ENCODE results near the gene GALNT8. TPM values are rescaled to one million over a fixed set of nuclear protein-coding genes. Genes with fewer than 3 reads are reported as not detected.

GALNT8 gene
- total and polyA plus RNA-seq, 9 of the 15 experiments (the other 6 are each of a cell fraction or from before 2014, with no cell fraction given): 0.11 to 0.23 (median 0.21) TPM; not detected in 6

- Histone ChIP-seq H3K9ac (ENCODE audit: insufficient read depth in 1 of 2, low read depth in 2 of 2, low read length in 2 of 2) (no peak overlapping the region), H3K27me3 (ENCODE audit: control insufficient read depth in 2 of 2, insufficient read depth in 2 of 2, low read length in 2 of 2) (no peaks in the 10 kb centered on the region), H3K4me2 (ENCODE audit: insufficient read depth, low read length) (no peak overlapping the region), H3K79me2 (ENCODE audit: control insufficient read depth, insufficient read depth, low read length) (no peaks in the 10 kb centered on the region), H3K9me3 (replicated peaks; ENCODE audit: control insufficient read depth, insufficient read depth, low read depth, low read length) (no peaks in the 10 kb centered on the region), H3K27ac (ENCODE audit: extremely low read depth, low read depth, low read length) (no peak overlapping the region), H2AFZ (ENCODE audit: low read depth, low read length) (no peak overlapping the region), H3K36me3 (ENCODE audit: control insufficient read depth, insufficient read depth, low read length) (peaks cover 44% of the 10 kb centered on the region; the same call in 2 of the 3 replicates), H3K4me1 (replicated peaks in 1 of 2; ENCODE audit: control insufficient read depth in 2 of 2, insufficient read depth in 2 of 2, low read length in 2 of 2) (no peaks in the 10 kb centered on the region), H3K9me1 (ENCODE audit: control insufficient read depth, insufficient read depth, low read length) (no peaks in the 10 kb centered on the region), H4K20me1 (replicated peaks; ENCODE audit: control insufficient read depth, insufficient read depth, low read length) (no peaks in the 10 kb centered on the region), H3K4me3 (no peak overlapping the region)
- ATAC-seq (no peak), DNase-seq (ENCODE audit: extremely low read depth in 1 of 4, low spot score in 3 of 4) (no peak), FAIRE-seq (no peak)
- intact Hi-C loops (cut with micrococcal nuclease) (no loop called here), in situ Hi-C loops (cut with MboI) (no loop called here)
- WGBS (ENCODE audit: insufficient coverage, low coverage, missing lambda C conversion rate): 64% methylated on average over 3 of the region's 3 CpGs
- no TSS peak for BruUV-seq (replicated peaks)
- ChIA-PET CTCF (ENCODE audit: low intra/inter-chr PET ratio) (no interaction called here), POLR2A (no interaction called here)
- TF ChIP-seq POU5F1 (IDR thresholded peaks at IDR 0.05; ENCODE audit: borderline replicate concordance, low read depth, low read length, partially characterized antibody): no peak
- TF ChIP-seq EP300 (IDR thresholded peaks at IDR 0.05; ENCODE audit: low read length): no peak
- TF ChIP-seq TFE3 (CRISPR knock-in tag; IDR thresholded peaks at IDR 0.05): no peak
- no peak for TF ChIP-seq HNRNPH1 (optimal IDR thresholded peaks at IDR 0.05; ENCODE audit: low read depth, low read length)
- no peak for TF ChIP-seq NFIC (IDR thresholded peaks at IDR 0.05)
- no peak for TF ChIP-seq TAF7 (tag; IDR thresholded peaks at IDR 0.05)
- no peak for TF ChIP-seq TBL1XR1 (IDR thresholded peaks at IDR 0.05; ENCODE audit: low read length in 2 of 2)
- no peak for TF ChIP-seq SNRNP70 (optimal IDR thresholded peaks at IDR 0.05; ENCODE audit: low read depth, low read length)
- no peak for TF ChIP-seq MXD1 (CRISPR knock-in tag; IDR thresholded peaks at IDR 0.05; ENCODE audit: borderline replicate concordance, poor library complexity, severe bottlenecking)
- TF ChIP-seq CTCF (IDR thresholded peaks at IDR 0.05 in 2 of 3, conservative IDR thresholded peaks at IDR 0.05 in 1 of 3; ENCODE audit: insufficient read depth in 2 of 3, low read depth in 1 of 3, low read length in 3 of 3): no peak
- no peak for TF ChIP-seq PBX2 (CRISPR knock-in tag; IDR thresholded peaks at IDR 0.05; ENCODE audit: low read depth)
- no peak for TF ChIP-seq PBX2 (tag; conservative IDR thresholded peaks at IDR 0.05; ENCODE audit: low read depth)
- no peak for TF ChIP-seq POLR2H (tag; IDR thresholded peaks at IDR 0.05; ENCODE audit: low read depth)
- no peak for TF ChIP-seq FOXJ3 (CRISPR knock-in tag; IDR thresholded peaks at IDR 0.05)
- no peak for TF ChIP-seq GATA2 (CRISPR knock-in tag; IDR thresholded peaks at IDR 0.05)
- TF ChIP-seq CSDE1 (IDR thresholded peaks at IDR 0.05): no peak
- no peak for TF ChIP-seq RB1 (IDR thresholded peaks at IDR 0.05; ENCODE audit: low read depth)
- no peak for TF ChIP-seq NEUROD1 (IDR thresholded peaks at IDR 0.05; ENCODE audit: borderline replicate concordance, low read depth, low read length, partially characterized antibody)
Observed at GRCh38 chr12:4681732-4682131, 38.5 kb upstream of the GALNT8 start.

Data from K562 (cell line).